NCI-H2196 (cell line): ENCODE data around the gene COASY.
"Not testable (repeated sequence)": the region's sequence is repeated elsewhere in the genome, so short reads cannot be mapped to it uniquely, and the experiment has no call there.

Experiments
- DNase-seq: peaks from one replicate; lab custom pipeline; 2025; ENCODE audit not compliant: unreplicated experiment; lab: John Stamatoyannopoulos, UW

The COASY gene

GRCh38 chr17:42531455-42532354 is 30.2 kb upstream of the COASY start:
- peak; percentile 34 for DNase-seq

DNA sequence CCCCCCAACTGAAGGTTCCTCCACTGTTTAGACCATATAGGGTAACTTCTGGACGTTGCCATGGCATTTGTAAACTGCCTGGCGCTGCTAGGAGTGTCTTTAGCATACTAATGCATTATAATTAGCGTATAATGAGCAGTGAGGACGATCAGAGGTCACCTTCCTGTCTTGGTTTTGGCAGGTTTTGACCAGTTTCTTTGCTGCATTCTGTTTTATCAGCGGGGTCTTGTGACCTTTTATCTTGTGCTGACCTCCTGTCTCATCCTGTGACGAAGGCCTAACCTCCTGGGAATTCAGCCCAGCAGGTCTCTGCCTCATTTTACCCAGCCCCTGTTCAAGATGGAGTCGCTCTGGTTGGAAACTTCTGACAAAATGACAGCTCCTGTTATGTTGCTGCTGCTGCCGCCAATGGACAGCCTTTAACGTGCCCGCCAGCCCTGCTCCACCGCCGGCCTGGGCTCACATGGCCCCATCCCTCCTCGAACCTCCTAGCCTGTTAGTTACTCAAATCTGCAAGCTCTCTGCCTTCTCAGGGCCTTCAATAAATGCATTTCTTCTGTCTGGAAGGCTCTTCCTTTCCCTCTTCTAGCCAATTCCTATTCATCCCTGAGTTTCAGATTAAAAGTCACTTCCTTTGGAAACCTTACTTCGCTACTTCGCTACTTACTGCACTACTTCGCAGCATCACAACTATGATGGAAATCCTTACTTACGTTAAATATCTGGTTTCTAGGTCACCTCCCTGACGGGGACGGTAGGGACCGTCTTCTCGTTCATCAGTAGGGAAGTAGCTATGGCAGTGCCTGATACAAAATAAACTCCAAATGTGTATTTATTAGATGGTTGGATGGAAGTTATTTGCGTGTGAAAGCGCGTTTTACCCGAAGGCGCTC is 26.5 kb upstream of the COASY start:
- DNase-seq: no peak

GRCh38 chr17:42536048-42536371 is 25.9 kb upstream of the COASY start, which contains the start of gene NAGLU:
Gene NAGLU, plus strand, starts transcription at chr17:42536241. Its CDS starts 32 bp downstream, at chr17:42536273.
- DNase-seq: peak; percentile 85

DNA sequence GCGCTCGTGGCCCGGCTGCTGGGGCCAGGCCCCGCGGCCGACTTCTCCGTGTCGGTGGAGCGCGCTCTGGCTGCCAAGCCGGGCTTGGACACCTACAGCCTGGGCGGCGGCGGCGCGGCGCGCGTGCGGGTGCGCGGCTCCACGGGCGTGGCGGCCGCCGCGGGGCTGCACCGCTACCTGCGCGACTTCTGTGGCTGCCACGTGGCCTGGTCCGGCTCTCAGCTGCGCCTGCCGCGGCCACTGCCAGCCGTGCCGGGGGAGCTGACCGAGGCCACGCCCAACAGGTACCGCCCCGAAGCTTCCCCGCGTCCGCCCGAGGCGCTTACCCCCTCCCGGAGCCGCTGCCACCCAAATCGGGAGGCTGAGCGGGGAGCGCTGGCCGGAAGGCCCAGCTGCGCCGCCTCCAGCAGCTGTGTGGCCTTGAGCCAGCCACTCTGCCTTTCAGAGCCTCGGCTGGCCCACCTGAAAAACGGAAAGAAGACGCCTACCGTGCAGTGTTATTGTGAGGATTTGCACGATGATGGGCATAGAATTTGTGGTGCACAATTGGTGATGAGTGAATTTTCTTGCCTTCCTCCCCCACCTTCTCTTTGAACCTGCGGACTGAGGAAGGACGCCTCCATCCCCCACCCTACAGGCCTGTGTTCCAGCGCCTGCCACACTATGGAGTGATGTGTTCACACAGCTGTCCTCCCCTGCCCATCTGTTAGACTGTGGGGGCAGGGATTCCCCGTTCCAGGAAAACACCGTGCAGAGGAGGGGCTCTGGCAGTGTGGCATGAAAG is 25.4 kb upstream of the COASY start:
- DNase-seq: peak; percentile 76

DNA sequence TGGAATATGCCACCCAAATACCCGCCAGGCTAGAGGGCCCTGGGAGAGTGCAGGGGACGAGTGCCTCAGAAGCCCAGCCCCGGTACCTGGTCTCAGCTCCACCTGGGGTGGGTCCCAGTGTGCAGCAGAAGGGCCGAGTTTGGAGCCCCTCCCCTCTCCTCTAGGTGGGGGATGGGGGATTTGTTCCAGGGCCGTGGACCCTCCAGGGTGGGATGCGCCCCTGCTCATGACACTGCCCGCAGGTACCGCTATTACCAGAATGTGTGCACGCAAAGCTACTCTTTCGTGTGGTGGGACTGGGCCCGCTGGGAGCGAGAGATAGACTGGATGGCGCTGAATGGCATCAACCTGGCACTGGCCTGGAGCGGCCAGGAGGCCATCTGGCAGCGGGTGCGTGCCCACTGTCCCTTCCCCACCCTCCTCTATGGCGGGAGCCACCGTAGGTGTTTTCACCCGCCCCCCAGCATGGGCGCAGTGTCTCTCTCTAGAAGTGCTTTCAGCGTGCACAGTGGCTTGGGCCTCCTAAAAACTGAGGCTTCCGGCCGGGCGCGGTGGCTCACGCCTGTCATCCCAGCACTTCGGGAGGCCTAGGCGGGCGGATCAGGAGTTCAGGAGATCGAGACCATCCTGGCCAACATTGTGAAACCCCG is 24.7 kb upstream of the COASY start:
- DNase-seq: no peak

GRCh38 chr17:42537826-42538451 is 24.0 kb upstream of the COASY start:
- DNase-seq: no peak

DNA sequence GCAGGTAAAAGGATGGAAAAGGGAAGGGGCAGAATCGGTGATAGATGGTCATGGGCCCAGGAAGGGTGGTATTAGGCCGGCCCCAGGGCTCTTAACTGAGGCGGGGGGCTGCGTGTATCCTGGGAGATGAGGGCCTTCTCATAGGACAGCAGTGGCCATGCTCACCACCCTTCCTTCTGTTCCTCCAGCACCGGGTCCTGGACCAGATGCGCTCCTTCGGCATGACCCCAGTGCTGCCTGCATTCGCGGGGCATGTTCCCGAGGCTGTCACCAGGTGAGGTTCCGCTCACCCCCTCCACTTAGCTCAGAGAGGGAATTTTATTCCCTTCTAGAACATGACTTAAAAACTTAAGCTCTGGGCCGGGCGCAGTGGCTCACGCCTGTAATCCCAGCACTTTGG is 23.5 kb upstream of the COASY start:
- no peak for DNase-seq

- DNase-seq: not testable (repeated sequence)
Measured at GRCh38 chr17:42540558-42540957, 21.4 kb upstream of the COASY start.

DNA sequence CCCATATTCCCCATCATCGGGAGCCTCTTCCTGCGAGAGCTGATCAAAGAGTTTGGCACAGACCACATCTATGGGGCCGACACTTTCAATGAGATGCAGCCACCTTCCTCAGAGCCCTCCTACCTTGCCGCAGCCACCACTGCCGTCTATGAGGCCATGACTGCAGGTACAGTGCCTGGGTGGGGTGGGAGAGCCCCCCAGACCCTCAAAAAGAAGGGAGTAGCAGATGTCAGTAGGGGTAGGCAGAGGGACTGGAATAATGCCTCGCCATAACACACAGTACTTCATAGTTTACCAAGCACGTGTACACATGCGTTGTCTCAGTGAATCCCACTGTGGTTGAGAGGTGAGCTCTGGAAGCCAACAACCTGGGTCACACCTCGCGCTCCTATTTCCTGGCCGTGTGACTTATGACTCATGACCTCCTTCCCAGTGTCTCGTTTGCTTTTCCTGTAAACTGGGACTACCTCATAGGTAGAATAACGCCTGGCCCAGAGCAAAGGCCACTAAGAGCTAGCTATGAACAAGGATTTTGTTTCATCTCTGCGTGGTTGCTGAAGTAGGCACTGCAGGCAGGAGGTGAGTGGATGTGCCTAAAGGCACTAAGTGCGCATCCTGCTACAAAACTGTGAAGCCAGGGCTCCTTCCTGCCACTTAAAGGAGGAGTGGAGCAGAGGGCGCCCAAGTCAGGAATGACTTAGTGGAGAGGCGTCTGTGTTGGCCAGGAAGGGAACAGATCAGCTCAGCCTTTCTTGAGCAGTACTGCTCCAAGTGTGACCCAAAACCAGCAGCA is 20.7 kb upstream of the COASY start:
- DNase-seq: peak; percentile 12

- no peak for DNase-seq
Measured at GRCh38 chr17:42543190-42544079, 18.5 kb upstream of the COASY start.

DNA sequence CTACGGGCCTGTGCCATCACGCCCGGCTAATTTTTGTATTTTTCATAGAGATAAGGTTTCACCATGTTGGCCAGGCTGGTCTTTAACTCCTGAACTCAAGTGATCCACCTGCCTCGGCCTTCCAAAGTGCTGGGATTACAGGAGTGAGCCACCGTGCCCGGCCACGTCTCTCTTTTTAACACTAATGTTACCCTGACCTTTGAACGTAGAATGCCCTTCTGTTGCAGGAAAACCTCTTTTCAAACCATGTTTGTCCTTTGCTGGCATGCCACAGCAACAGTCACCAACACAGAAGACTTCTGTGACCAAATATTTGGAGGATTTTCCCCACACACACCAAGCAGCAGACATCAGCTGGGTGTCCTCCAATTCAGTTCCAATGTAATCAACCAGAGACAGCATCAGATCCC is 17.1 kb upstream of the COASY start:
- DNase-seq: no peak

DNA sequence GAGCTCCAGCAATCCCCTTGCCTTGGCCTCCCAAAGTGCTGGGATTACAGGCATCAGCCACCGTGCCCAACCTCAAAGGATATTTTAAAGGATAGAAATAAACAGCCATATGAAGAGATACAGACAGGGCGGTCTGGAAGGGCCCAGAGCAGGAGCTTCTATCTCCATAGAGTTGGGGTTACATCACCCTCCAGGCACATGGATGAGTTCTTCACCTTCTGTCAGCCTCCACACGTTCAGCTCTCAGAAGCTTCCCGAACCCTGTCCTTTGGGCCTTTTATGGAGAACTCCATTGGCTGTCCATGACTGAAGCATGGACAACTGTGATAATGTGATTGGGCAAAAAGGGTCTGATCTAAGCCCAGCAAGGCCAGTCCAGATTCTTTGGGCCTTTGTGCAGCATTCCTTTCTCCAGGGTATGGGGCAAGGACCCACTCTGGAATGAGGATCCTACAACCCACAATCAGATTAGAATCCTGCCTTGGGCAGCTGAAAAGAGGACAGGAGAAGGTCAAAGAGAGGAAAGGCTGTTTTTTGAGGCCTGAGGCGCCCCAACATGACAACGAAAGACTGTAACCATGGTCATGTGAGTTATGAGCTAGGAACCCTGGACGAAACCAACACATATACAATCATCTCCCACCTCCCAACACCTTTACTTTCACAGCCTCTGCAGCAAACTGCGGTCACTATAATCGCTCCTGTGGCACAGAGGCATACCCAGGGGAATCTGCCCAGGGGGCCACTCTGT is 16.0 kb upstream of the COASY start:
- DNase-seq: not testable (repeated sequence)

DNA sequence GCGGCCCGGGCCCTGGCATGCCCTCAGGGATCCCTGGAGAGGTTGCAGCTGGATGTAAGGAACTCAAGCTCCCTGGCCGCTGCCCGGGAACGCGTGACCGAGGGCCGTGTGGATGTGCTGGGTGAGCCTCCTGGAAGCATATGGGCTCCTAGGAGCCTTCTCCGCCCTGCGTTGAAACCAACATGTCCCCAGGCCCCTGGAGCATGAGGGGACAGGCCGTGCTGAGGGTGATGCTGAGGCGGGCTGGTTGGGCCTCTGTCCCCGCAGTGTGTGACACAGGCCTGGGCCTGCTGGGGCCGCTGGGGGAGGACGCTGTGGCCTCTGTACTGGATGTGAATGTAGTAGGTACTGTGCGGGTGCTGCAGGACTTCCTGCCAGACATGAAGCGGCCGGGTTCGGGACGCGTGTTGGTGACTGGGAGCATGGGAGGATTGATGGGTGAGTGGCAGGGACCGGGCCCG is 14.9 kb upstream of the COASY start:
- no peak for DNase-seq

- no peak for DNase-seq
Measured at GRCh38 chr17:42547698-42548069, 14.3 kb upstream of the COASY start.

- DNase-seq: no peak
Measured at GRCh38 chr17:42548070-42548837, 13.7 kb upstream of the COASY start.

DNA sequence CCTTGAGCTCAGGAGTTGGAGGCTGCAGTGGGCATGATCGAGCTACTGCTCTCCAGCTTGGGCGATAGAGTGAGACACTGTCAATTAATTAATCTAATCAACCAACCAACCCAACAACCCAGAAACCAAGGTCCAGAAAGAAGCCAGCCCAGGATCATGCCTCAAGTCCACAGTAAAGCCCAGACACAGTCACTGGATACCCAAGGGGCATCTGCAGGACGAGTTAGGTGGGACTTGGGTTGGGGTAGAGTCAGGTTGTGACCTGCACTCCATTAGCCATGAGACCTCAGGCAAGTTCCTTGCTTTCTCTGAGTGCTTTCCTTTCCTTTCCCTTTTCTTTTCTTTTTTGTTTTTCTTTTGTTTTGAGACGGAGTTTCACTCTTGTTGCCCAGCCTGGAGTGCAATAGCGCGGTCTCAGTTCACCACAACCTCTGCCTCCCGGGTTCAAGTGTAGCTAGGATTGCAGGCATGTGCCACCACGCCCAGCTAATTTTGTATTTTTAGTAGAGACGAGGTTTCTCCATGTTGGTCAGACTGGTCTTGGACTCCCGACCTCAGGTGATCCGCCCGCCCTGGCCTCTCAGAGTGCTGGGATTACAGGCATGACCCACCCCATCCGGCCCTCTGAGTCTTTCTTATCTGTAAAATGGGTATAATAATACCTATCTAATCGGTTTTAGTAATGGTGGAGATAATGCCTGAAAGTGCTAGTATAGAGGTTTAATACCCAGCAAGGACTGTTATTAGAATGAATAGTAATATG is 12.8 kb upstream of the COASY start:
- no peak for DNase-seq
